Liver (tissue), 9 donors: ENCODE results near the gene CSNK1G2. TPM values are rescaled to one million over a fixed set of nuclear protein-coding genes. Genes with fewer than 3 reads are reported as not detected.

Source experiments
- DNase-seq: peaks from one replicate; pipeline ENCODE4 v3.0.0-alpha.2; 2017; ENCODE audit warnings: low spot score
- H3K27ac ChIP-seq, 2 donors: one replicate each; pipeline ENCODE4 v1.7.0; 2013; ENCODE audit warnings: inconsistent platforms in 2 of 2, low read length in 2 of 2, control low read depth in 1 of 2, low read depth in 1 of 2, mild to moderate bottlenecking in 1 of 2
- H3K27me3 ChIP-seq, 4 donors: one replicate each; pipeline versions ENCODE4 v1.6.1 to v1.7.0; 2013; ENCODE audit warnings: low read length in 3 of 4, inconsistent platforms in 1 of 4, mild to moderate bottlenecking in 1 of 4, moderate library complexity in 1 of 4; ENCODE audit not compliant: control insufficient read depth in 4 of 4, insufficient read depth in 4 of 4
- H3K36me3 ChIP-seq, 4 donors: one replicate each; pipeline versions ENCODE4 v1.6.1 to v1.7.0; 2013; ENCODE audit warnings: low read length in 3 of 4, mild to moderate bottlenecking in 3 of 4, low read depth in 1 of 4, moderate library complexity in 1 of 4; ENCODE audit not compliant: control insufficient read depth in 4 of 4, insufficient read depth in 3 of 4
- H3K4me1 ChIP-seq, 4 donors: one replicate each; pipeline versions ENCODE4 v1.6.1 to v1.7.0; 2013; ENCODE audit warnings: low read length in 3 of 4, mild to moderate bottlenecking in 3 of 4, moderate library complexity in 1 of 4; ENCODE audit not compliant: control insufficient read depth in 4 of 4, insufficient read depth in 4 of 4
- H3K4me3 ChIP-seq, 3 donors: one replicate each; pipeline versions ENCODE4 v1.6.1 to v1.7.0; 2013; ENCODE audit warnings: low read length in 3 of 3, control low read depth in 1 of 3, low read depth in 1 of 3, mild to moderate bottlenecking in 1 of 3
- H3K9ac ChIP-seq, 2 donors: one replicate each; pipeline ENCODE4 v1.7.0; 2013; ENCODE audit warnings: low read length in 2 of 2, mild to moderate bottlenecking in 2 of 2, moderate library complexity in 2 of 2, control low read depth in 1 of 2, low read depth in 1 of 2
- H3K9me3 ChIP-seq, 4 donors: one replicate each; pipeline versions ENCODE4 v1.6.1 to v1.7.0; 2013; ENCODE audit warnings: low read length in 3 of 4; ENCODE audit not compliant: control insufficient read depth in 4 of 4
- EGR1 ChIP-seq, 2 donors: IDR thresholded peaks; 2 replicates each; pipeline ENCODE4 v1.6.1; 2016 to 2018; ENCODE audit warnings: antibody characterized with exemption in 2 of 2, low read depth in 2 of 2
- FOXA1 ChIP-seq: IDR thresholded peaks from 2 replicates; pipeline ENCODE4 v1.6.1; 2016; ENCODE audit warnings: antibody characterized with exemption
- FOXA2 ChIP-seq: IDR thresholded peaks from 2 replicates; pipeline ENCODE4 v1.6.1; 2016; ENCODE audit warnings: antibody characterized with exemption
- GABPA ChIP-seq, 2 donors: IDR thresholded peaks in 1 of 2; conservative IDR thresholded peaks in 1 of 2; 2 replicates each; pipeline ENCODE4 v1.6.1; 2016; ENCODE audit warnings: antibody characterized with exemption in 2 of 2, mild to moderate bottlenecking in 1 of 2, moderate library complexity in 1 of 2
- HNF4A ChIP-seq, 2 donors: conservative IDR thresholded peaks; 2 replicates each; pipeline ENCODE4 v1.6.1; 2016; ENCODE audit warnings: antibody characterized with exemption in 2 of 2, mild to moderate bottlenecking in 2 of 2
- HNF4G ChIP-seq: IDR thresholded peaks from 2 replicates; pipeline ENCODE4 v1.6.1; 2016; ENCODE audit warnings: antibody characterized with exemption
- JUND ChIP-seq, 2 donors: IDR thresholded peaks; 2 replicates each; pipeline ENCODE4 v1.6.1; 2016; ENCODE audit warnings: antibody characterized with exemption in 2 of 2
- MAX ChIP-seq: IDR thresholded peaks from 2 replicates; pipeline ENCODE4 v1.6.1; 2016; ENCODE audit warnings: antibody characterized with exemption
- NR2F2 ChIP-seq: IDR thresholded peaks from 2 replicates; pipeline ENCODE4 v1.6.1; 2016; ENCODE audit warnings: antibody characterized with exemption
- RAD21 ChIP-seq, 2 donors: IDR thresholded peaks; 2 replicates each; pipeline ENCODE4 v1.6.1; 2016; ENCODE audit warnings: antibody characterized with exemption in 2 of 2, mild to moderate bottlenecking in 2 of 2
- REST ChIP-seq: IDR thresholded peaks from 2 replicates; pipeline ENCODE4 v1.6.1; 2016; ENCODE audit warnings: antibody characterized with exemption, mild to moderate bottlenecking
- RXRA ChIP-seq, 2 donors: IDR thresholded peaks; 2 replicates each; pipeline ENCODE4 v1.6.1; 2017 to 2018; ENCODE audit warnings: antibody characterized with exemption in 2 of 2, mild to moderate bottlenecking in 1 of 2
- SP1 ChIP-seq: IDR thresholded peaks from 2 replicates; pipeline ENCODE4 v1.6.1; 2018; ENCODE audit warnings: antibody characterized with exemption, mild to moderate bottlenecking
- TAF1 ChIP-seq: conservative IDR thresholded peaks from 2 replicates; pipeline ENCODE4 v1.6.1; 2016; ENCODE audit warnings: antibody characterized with exemption, mild to moderate bottlenecking
- YY1 ChIP-seq: IDR thresholded peaks from 2 replicates; pipeline ENCODE4 v1.6.1; 2016; ENCODE audit warnings: antibody characterized with exemption, mild to moderate bottlenecking
- ZBTB33 ChIP-seq: IDR thresholded peaks from 2 replicates; pipeline ENCODE4 v1.6.1; 2016; ENCODE audit warnings: antibody characterized with exemption
- WGBS: extraction: QIAGEN DNeasy Blood & Tissue Kit; methylation state at CpG from one replicate; pipeline ENCODE4 v1.1.7; 2013; 5-methylcytosine and 5-hydroxymethylcytosine counted together
- polyA plus RNA-seq, 2 donors: library from polyadenylated mRNA; stranded (reverse) in 1 of 2; unstranded in 1 of 2; fragments of 200-250 nt in 1 of 2; fragments of >200 nt in 1 of 2; fragmentation: Nextera tagmentation in 1 of 2; extraction: Ambion mirVana in 1 of 2; gene quantifications; one replicate each; pipeline versions ENCODE4 v1.2.1 to v1.2.3, GENCODE V29; 2013 to 2015
- total RNA-seq, 2 donors: library from RNA; depleted of rRNA; stranded (reverse); fragments of >200 nt; gene quantifications; one replicate each; pipeline ENCODE4 v1.2.3, GENCODE V29; 2014
- TF ChIP-seq, protein P1 (sequence below): IDR thresholded peaks from 2 replicates; pipeline ENCODE4 v1.6.1; 2016; ENCODE audit warnings: antibody characterized with exemption
- TF ChIP-seq, protein P2 (sequence below): fragments of 150-350 bp; IDR thresholded peaks from 2 replicates; pipeline ENCODE4 v1.5.1; 2017; ENCODE audit warnings: improper control_type of control experiment, low read depth, low read length; ENCODE audit not compliant: missing input control
- donor health status: healthy.
- donor health status: healthy.
- donor health status: healthy.
- donor health status: healthy.
- donor health status: healthy.

CSNK1G2 gene
- total and polyA plus RNA-seq, 4 donors: 3.5 to 30.6 (median 23.9) TPM

- TF ChIP-seq ZBTB33: no peak
These were observed 34.1 kb downstream of the CSNK1G2 start (continued) for GRCh38 chr19:1975162-1975480.

GRCh38 chr19:1977120-1977519 is 36.1 kb downstream of the CSNK1G2 start:
- Histone ChIP-seq H3K27ac (no peak overlapping the region), H3K27me3 (no peaks in the 10 kb centered on the region), H3K9me3 (no peaks in the 10 kb centered on the region), H3K9ac (no peak overlapping the region), H3K4me3 (no peak overlapping the region), H3K4me1 (no peaks in the 10 kb centered on the region), H3K36me3 (peaks cover 5 to 47% (median 19%) of the 10 kb centered on the region in 4 donors)
- 95% methylated on average over 15 of the region's 15 CpGs for WGBS
- no peak for DNase-seq
- TF ChIP-seq YY1 (no peak), NR2F2 (no peak), EGR1 (IDR thresholded peaks at IDR 0.05; ENCODE audit: low read depth in 2 of 2) (no peak), FOXA2 (no peak), HNF4A (conservative IDR thresholded peaks at IDR 0.05) (no peak), RAD21 (IDR thresholded peaks at IDR 0.05) (no peak), GABPA (IDR thresholded peaks at IDR 0.05 in 1 of 2, conservative IDR thresholded peaks at IDR 0.05 in 1 of 2) (no peak), SP1 (no peak), ZBTB33 (no peak), RXRA (IDR thresholded peaks at IDR 0.05) (no peak), TAF1 (no peak), JUND (IDR thresholded peaks at IDR 0.05) (no peak), MAX (no peak), HNF4G (no peak), REST (no peak), FOXA1 (no peak)
- TF ChIP-seq, protein P1, sequence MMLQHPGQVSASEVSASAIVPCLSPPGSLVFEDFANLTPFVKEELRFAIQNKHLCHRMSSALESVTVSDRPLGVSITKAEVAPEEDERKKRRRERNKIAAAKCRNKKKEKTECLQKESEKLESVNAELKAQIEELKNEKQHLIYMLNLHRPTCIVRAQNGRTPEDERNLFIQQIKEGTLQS: no peak
- TF ChIP-seq, protein P2, sequence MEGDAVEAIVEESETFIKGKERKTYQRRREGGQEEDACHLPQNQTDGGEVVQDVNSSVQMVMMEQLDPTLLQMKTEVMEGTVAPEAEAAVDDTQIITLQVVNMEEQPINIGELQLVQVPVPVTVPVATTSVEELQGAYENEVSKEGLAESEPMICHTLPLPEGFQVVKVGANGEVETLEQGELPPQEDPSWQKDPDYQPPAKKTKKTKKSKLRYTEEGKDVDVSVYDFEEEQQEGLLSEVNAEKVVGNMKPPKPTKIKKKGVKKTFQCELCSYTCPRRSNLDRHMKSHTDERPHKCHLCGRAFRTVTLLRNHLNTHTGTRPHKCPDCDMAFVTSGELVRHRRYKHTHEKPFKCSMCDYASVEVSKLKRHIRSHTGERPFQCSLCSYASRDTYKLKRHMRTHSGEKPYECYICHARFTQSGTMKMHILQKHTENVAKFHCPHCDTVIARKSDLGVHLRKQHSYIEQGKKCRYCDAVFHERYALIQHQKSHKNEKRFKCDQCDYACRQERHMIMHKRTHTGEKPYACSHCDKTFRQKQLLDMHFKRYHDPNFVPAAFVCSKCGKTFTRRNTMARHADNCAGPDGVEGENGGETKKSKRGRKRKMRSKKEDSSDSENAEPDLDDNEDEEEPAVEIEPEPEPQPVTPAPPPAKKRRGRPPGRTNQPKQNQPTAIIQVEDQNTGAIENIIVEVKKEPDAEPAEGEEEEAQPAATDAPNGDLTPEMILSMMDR: no peak
